ENCODE results near the gene MYEOV. TPM values are rescaled to one million over a fixed set of nuclear protein-coding genes. Genes with fewer than 3 reads are reported as not detected.

Gene MYEOV
- total RNA-seq, 1 experiment from 2014 or later, result 0.64 TPM

- DNase-seq (ENCODE audit: extremely low read depth, low read depth), result no peak
These were observed 28.7 kb upstream of the MYEOV start for GRCh38 chr11:69265210-69265609.

GRCh38 chr11:69265911-69266510 lies 27.9 kb upstream of the MYEOV start:
- no peak for DNase-seq (ENCODE audit: extremely low read depth, low read depth)

GRCh38 chr11:69267395-69267805 lies 26.6 kb upstream of the MYEOV start:
- DNase-seq (ENCODE audit: extremely low read depth, low read depth), result no peak

- no peak for DNase-seq (ENCODE audit: extremely low read depth, low read depth)
These were observed 25.0 kb upstream of the MYEOV start for GRCh38 chr11:69268911-69269310.

GRCh38 chr11:69269388-69269787 lies 24.6 kb upstream of the MYEOV start:
- DNase-seq (ENCODE audit: extremely low read depth, low read depth), result no peak

GRCh38 chr11:69269926-69270697 lies 23.8 kb upstream of the MYEOV start:
- DNase-seq (ENCODE audit: extremely low read depth, low read depth), result no peak

- DNase-seq (ENCODE audit: extremely low read depth, low read depth), result no peak
These were observed 23.0 kb upstream of the MYEOV start for GRCh38 chr11:69270941-69271340.

GRCh38 chr11:69272055-69272454 lies 21.9 kb upstream of the MYEOV start:
- DNase-seq (ENCODE audit: extremely low read depth, low read depth), result no peak

- DNase-seq (ENCODE audit: extremely low read depth, low read depth), result no peak
These were observed 21.0 kb upstream of the MYEOV start for GRCh38 chr11:69272831-69273485.

- DNase-seq (ENCODE audit: extremely low read depth, low read depth), result no peak
These were observed 20.4 kb upstream of the MYEOV start for GRCh38 chr11:69273571-69273970.

- DNase-seq (ENCODE audit: extremely low read depth, low read depth), result no peak
These were observed 19.4 kb upstream of the MYEOV start for GRCh38 chr11:69274531-69275016.

- DNase-seq (ENCODE audit: extremely low read depth, low read depth), result no peak
These were observed 18.8 kb upstream of the MYEOV start for GRCh38 chr11:69275178-69275577.

- no peak for DNase-seq (ENCODE audit: extremely low read depth, low read depth)
These were observed 17.8 kb upstream of the MYEOV start for GRCh38 chr11:69276165-69276564.

- no peak for DNase-seq (ENCODE audit: extremely low read depth, low read depth)
These were observed 16.7 kb upstream of the MYEOV start for GRCh38 chr11:69277074-69277809.

- peak; percentile 68 for DNase-seq (ENCODE audit: extremely low read depth, low read depth)
These were observed 15.7 kb upstream of the MYEOV start for GRCh38 chr11:69278091-69278867.

GRCh38 chr11:69280451-69280850 lies 13.5 kb upstream of the MYEOV start:
- DNase-seq (ENCODE audit: extremely low read depth, low read depth), result peak; percentile 65

- DNase-seq (ENCODE audit: extremely low read depth, low read depth), result peak; percentile 94
These were observed 13.0 kb upstream of the MYEOV start for GRCh38 chr11:69280994-69281393.

- DNase-seq (ENCODE audit: extremely low read depth, low read depth), result no peak
These were observed 10.5 kb upstream of the MYEOV start for GRCh38 chr11:69283446-69283845.

- no peak for DNase-seq (ENCODE audit: extremely low read depth, low read depth)
These were observed 9.9 kb upstream of the MYEOV start for GRCh38 chr11:69284081-69284511.

GRCh38 chr11:69285091-69285490 lies 8.9 kb upstream of the MYEOV start:
- no peak for DNase-seq (ENCODE audit: extremely low read depth, low read depth)
